GM23338 (cell line): ENCODE measurements around the gene MPPED2.

Experiments used
- CREB1 ChIP-seq: fragments of 250-450 bp; sonication (Bioruptor Pico); IDR thresholded peaks from 2 replicates; pipeline ENCODE4 v1.5.0; 2020; ENCODE audit warnings: low read depth, mild to moderate bottlenecking, moderate library complexity
- ETS1 ChIP-seq: IDR thresholded peaks from 2 replicates; pipeline ENCODE4 v1.6.1; 2016; ENCODE audit warnings: antibody characterized with exemption

- TF ChIP-seq CREB1 (CRISPR knock-in tag) (no peak), ETS1 (no peak)
Observed at GRCh38 chr11:30631148-30631547, 45.0 kb upstream of the MPPED2 start.
